ENCODE measurements around the gene EXOC7. TPM values are rescaled to one million over a fixed set of nuclear protein-coding genes. Genes with fewer than 3 reads are reported as not detected.

Gene EXOC7
- total and polyA plus RNA-seq, 2 of the 8 experiments (the other 6 are each of a cell fraction or from before 2014, with no cell fraction given), result 77.1 to 92.6 TPM

GRCh38 chr17:76082326-76083251 lies 21.0 kb downstream of the EXOC7 start:
- Histone ChIP-seq H3K36me3 (ENCODE audit: control insufficient read depth in 2 of 4, insufficient read depth in 4 of 4, low read length in 3 of 4) (peaks cover 14 to 38% (median 32%) of the 10 kb centered on the region in 4 experiments), H4K8ac (ENCODE audit: extremely low read depth, insufficient read depth, low read length) (no peak overlapping the region), H2BK20ac (ENCODE audit: low read length) (no peak overlapping the region), H3K23ac (ENCODE audit: insufficient read length) (no peak overlapping the region), H2BK15ac (ENCODE audit: low read length) (no peak overlapping the region), H2AFZ (ENCODE audit: low read length) (no peak overlapping the region), H3K9me3 (ENCODE audit: insufficient read depth in 2 of 2, low read depth in 1 of 2, low read length in 1 of 2) (no peaks in the 10 kb centered on the region), H3K79me1 (ENCODE audit: low read depth, low read length) (no peaks in the 10 kb centered on the region), H3K9ac (replicated peaks in 1 of 4; ENCODE audit: extremely low read depth in 1 of 4, low read depth in 3 of 4, low read length in 3 of 4) (no peak overlapping the region), H3K14ac (ENCODE audit: insufficient read length) (no peak overlapping the region), H3K27ac (ENCODE audit: low read depth, low read length) (no peak overlapping the region), H3K56ac (replicated peaks; ENCODE audit: insufficient read length, low read depth, low read length) (no peak overlapping the region), H4K5ac (ENCODE audit: insufficient read length, low read depth, low read length) (no peak overlapping the region), H2BK120ac (replicated peaks; ENCODE audit: low read depth, low read length) (no peak overlapping the region), H2AK5ac (ENCODE audit: low read depth, low read length) (no peak overlapping the region), H3K23me2 (ENCODE audit: low read depth, low read length) (peaks cover 6% of the 10 kb centered on the region; the same call in 1 of the 2 replicates), H4K20me1 (replicated peaks in 1 of 2; ENCODE audit: control insufficient read depth in 1 of 2, insufficient read depth in 2 of 2, low read length in 2 of 2) (peaks cover 3 to 4% of the 10 kb centered on the region in 2 experiments), H3K4me3 (ENCODE audit: extremely low read depth in 1 of 4, insufficient read depth in 2 of 4, low read depth in 3 of 4, low read length in 4 of 4) (no peak overlapping the region), H3K4me2 (ENCODE audit: insufficient read depth in 1 of 2, low read depth in 2 of 2, low read length in 2 of 2) (no peak overlapping the region), H3K79me2 (ENCODE audit: control insufficient read depth in 1 of 2, insufficient read depth in 2 of 2, low read length in 2 of 2) (no peaks in the 10 kb centered on the region), H3K4me1 (replicated peaks in 1 of 4; ENCODE audit: control insufficient read depth in 3 of 4, insufficient read depth in 4 of 4, low read length in 3 of 4) (peaks cover 0 to 26% (median 16%) of the 10 kb centered on the region in 4 experiments; a peak in 6 of 7 replicates), H2BK12ac (ENCODE audit: low read depth, low read length) (no peak overlapping the region), H3K4ac (replicated peaks; ENCODE audit: insufficient read length, low read depth, low read length) (no peak overlapping the region), H2BK5ac (ENCODE audit: low read depth, low read length) (no peak overlapping the region), H3K18ac (ENCODE audit: extremely low read depth, low read length) (no peak overlapping the region), H4K91ac (replicated peaks; ENCODE audit: insufficient read length, low read length) (no peak overlapping the region), H3K27me3 (replicated peaks in 1 of 4; ENCODE audit: control insufficient read depth in 3 of 4, extremely low read depth in 1 of 4, insufficient read depth in 3 of 4, low read length in 3 of 4) (peaks cover 14 to 26% (median 22%) of the 10 kb centered on the region in 4 experiments)
- ChIA-PET POLR2A (ENCODE audit: partially characterized antibody) (interaction anchor here (1.2 to 3.9 kb wide), 3 partner anchors 10 to 68 kb away, joined by 4 to 19 read pairs (median 8); partner anchors contain the start of gene SRP68), CTCF (ENCODE audit: partially characterized antibody) (interaction anchor here (0.5 to 7.6 kb wide), 3 partner anchors 11 to 288 kb away, joined by 3 to 36 read pairs (median 4); no protein-coding TSS in a partner anchor)
- no peak for FAIRE-seq
- no peak for TF ChIP-seq FOSL1 (IDR thresholded peaks at IDR 0.05; ENCODE audit: insufficient read depth, low read depth, low read length)
- TF ChIP-seq, protein P1, sequence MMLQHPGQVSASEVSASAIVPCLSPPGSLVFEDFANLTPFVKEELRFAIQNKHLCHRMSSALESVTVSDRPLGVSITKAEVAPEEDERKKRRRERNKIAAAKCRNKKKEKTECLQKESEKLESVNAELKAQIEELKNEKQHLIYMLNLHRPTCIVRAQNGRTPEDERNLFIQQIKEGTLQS (IDR thresholded peaks at IDR 0.05; ENCODE audit: insufficient read depth, low read depth, low read length), result no peak
- TF ChIP-seq CTCF (IDR thresholded peaks at IDR 0.05; ENCODE audit: control extremely low read depth in 1 of 3, insufficient read depth in 1 of 3, low read depth in 1 of 3, low read length in 3 of 3), result no peak
- no peak for TF ChIP-seq KDM1A (IDR thresholded peaks at IDR 0.05; ENCODE audit: borderline replicate concordance, low read length)
- no peak for TF ChIP-seq PHF8 (conservative IDR thresholded peaks at IDR 0.05; ENCODE audit: low read depth, low read length)
- TF ChIP-seq BRCA1 (IDR thresholded peaks at IDR 0.05; ENCODE audit: low read depth, low read length), result no peak
- TF ChIP-seq HDAC2 (IDR thresholded peaks at IDR 0.05; ENCODE audit: borderline replicate concordance in 1 of 2, low read depth in 2 of 2, low read length in 2 of 2), result no peak
- WGBS, 2 experiments (ENCODE audit: extremely low coverage in 1 of 2, insufficient coverage in 1 of 2, insufficient read length in 1 of 2, insufficient replicate concordance in 2 of 2, low coverage in 1 of 2, low lambda C conversion rate in 2 of 2, missing lambda C conversion rate in 1 of 2), result 91% methylated on average over 20 of the region's 20 CpGs; no CpG with 5 or more reads in 1 of the 2 experiments
- no peak for DNase-seq (ENCODE audit: low read depth in 1 of 2, low spot score in 2 of 2)

Measured in H1 (cell line).